Activated naive CD8-positive, alpha-beta T cell (primary cell): ENCODE measurements around the gene AGXT2.
"Not testable (repeated sequence)": the region's sequence is repeated elsewhere in the genome, so short reads cannot be mapped to it uniquely, and the experiment has no call there.

Experiments used
- H3K27ac Mint-ChIP-seq: one replicate; pipeline ENCODE4 v1.8.0; 2021; ENCODE audit warnings: mixed read lengths
- H3K27me3 Mint-ChIP-seq: one replicate; pipeline ENCODE4 v1.8.0; 2021; ENCODE audit warnings: mixed read lengths
- H3K36me3 Mint-ChIP-seq: one replicate; pipeline ENCODE4 v1.8.0; 2021; ENCODE audit warnings: mixed read lengths
- H3K4me1 Mint-ChIP-seq: one replicate; pipeline ENCODE4 v1.8.0; 2021; ENCODE audit warnings: low read depth, mixed read lengths
- H3K4me3 Mint-ChIP-seq: one replicate; pipeline ENCODE4 v1.8.0; 2021; ENCODE audit warnings: mild to moderate bottlenecking, mixed read lengths
- H3K9me3 Mint-ChIP-seq: one replicate; pipeline ENCODE4 v1.8.0; 2021; ENCODE audit warnings: low read depth, mixed read lengths

AGXT2 gene

DNA sequence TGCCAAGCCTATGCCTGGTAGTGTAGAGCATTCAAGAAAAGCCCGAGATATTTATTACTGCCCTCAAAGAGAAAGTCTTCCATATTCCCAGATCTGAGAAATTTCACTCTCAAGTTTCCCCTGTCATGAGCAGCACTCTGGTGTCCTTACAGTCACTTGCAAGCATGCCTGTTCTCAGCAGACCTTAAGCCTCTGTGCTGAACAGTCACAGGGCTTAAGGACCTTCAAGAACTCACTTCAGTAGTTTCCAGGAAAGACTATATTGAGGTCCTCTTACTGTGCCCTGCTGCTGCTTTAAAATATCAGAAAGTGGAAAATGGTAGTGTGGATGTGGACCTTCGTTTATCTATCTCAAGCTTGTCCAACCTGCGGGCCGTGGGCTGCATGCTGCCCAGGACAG, 64.9 kb downstream of the AGXT2 start:
- no peak overlapping the region for H3K27ac Mint-ChIP-seq
- H3K9me3 Mint-ChIP-seq = peaks cover 17% of the 10 kb centered on the region
- peaks cover 15% of the 10 kb centered on the region for H3K27me3 Mint-ChIP-seq
- no peaks in the 10 kb centered on the region for H3K4me1 Mint-ChIP-seq
- no peak overlapping the region for H3K4me3 Mint-ChIP-seq
- H3K36me3 Mint-ChIP-seq = peaks cover 22% of the 10 kb centered on the region

DNA sequence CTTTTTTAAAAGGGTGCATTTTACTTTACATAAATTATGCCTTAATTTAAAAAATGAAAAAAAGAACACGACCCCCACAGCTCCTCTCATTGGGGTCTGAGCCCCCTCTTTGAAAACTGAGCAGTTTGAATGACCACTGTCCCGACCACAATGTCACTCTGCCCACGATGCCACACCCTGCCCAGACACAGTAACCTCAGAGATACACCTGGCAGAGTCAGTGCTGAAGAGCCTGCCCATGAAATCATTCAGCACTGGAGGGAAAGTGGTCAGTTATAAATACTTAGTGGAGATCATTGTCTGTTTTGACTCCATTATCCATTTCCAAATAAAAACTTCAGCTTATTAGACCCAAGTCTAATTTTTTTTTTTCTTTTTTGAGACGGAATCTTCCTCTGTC, 69.1 kb downstream of the AGXT2 start:
- Mint-ChIP-seq H3K9me3 (peaks cover 8% of the 10 kb centered on the region), H3K36me3 (peaks cover 12% of the 10 kb centered on the region), H3K4me3 (no peak overlapping the region), H3K27me3 (peaks cover 5% of the 10 kb centered on the region), H3K27ac (no peak overlapping the region), H3K4me1 (no peaks in the 10 kb centered on the region)

DNA sequence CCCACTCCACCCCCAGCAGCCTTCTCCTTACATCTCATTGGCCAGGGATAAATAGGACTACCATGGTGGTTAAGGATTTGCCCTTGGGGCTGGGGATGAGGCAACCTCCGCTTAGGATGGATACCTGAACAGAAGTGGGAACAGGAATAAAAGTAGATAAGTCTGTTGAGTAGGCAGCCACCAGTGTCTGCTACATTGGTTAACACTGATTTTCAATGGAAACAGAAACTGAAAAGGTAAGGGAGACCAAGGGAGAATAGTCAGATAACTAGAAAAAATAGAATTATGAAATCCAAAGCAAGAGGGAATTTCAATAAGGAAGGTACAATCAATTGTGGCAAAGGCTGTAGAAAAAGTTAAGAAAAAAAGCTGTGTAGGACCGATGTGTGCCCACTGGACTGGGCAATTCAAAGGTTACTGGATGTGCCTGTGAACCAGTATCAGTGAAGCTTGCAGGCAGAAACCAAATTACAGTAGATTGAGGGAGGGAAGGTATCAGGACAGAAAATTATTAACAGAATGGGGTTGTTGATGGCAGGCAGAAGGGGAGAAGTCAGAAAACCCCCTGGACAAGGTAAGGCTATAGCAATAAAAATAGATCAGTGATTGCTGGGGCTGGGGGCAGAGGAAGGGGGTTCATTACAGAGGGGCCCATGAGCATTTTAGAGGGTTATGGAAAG, 69.7 kb downstream of the AGXT2 start:
- H3K9me3 Mint-ChIP-seq = peaks cover 8% of the 10 kb centered on the region
- H3K4me3 Mint-ChIP-seq = no peak overlapping the region
- peaks cover 5% of the 10 kb centered on the region for H3K27me3 Mint-ChIP-seq
- peaks cover 12% of the 10 kb centered on the region for H3K36me3 Mint-ChIP-seq
- H3K27ac Mint-ChIP-seq = no peak overlapping the region
- no peaks in the 10 kb centered on the region for H3K4me1 Mint-ChIP-seq

DNA sequence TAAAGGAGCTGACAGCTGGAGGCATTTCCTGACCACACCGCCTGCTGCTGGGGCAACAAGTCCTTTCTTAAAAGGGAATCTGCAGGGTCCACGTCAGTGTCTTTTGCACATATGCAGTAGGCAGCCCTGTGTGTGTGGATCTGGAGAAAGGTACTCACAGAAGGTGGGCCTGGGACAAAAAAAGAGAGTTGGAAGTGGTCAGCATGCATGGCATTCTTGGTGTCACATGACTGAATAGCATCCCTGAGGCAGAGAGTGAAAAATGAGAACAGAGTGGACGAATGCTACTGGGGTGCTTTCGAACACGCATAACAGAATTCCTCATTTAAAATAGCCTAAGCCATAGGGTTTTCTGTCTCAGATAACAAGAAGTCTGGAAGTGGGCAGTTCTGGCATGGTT, 71.4 kb downstream of the AGXT2 start:
- H3K27ac Mint-ChIP-seq = no peak overlapping the region
- no peaks in the 10 kb centered on the region for H3K9me3 Mint-ChIP-seq
- H3K4me1 Mint-ChIP-seq = no peaks in the 10 kb centered on the region
- peaks cover 5% of the 10 kb centered on the region for H3K27me3 Mint-ChIP-seq
- no peak overlapping the region for H3K4me3 Mint-ChIP-seq
- peaks cover 7% of the 10 kb centered on the region for H3K36me3 Mint-ChIP-seq

DNA sequence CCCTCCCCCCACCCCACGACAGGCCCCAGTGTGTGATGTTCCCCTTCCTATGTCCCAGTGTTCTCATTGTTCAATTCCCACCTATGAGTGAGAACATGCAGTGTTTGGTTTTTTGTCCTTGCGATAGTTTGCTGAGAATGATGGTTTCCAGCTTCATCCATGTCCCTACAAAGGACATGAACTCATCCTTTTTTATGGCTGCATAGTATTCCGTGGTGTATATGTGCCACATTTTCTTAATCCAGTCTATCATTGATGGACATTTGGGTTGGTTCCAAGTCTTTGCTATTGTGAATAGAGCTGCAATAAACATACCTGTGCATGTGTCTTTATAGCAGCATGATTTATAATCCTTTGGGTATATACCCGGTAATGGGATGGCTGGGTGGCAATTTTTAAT, 76.1 kb downstream of the AGXT2 start:
- H3K9me3 Mint-ChIP-seq, H3K27me3 Mint-ChIP-seq, H3K27ac Mint-ChIP-seq, H3K4me1 Mint-ChIP-seq, H3K4me3 Mint-ChIP-seq: not testable (repeated sequence)
- peaks cover 11% of the 10 kb centered on the region for H3K36me3 Mint-ChIP-seq

DNA sequence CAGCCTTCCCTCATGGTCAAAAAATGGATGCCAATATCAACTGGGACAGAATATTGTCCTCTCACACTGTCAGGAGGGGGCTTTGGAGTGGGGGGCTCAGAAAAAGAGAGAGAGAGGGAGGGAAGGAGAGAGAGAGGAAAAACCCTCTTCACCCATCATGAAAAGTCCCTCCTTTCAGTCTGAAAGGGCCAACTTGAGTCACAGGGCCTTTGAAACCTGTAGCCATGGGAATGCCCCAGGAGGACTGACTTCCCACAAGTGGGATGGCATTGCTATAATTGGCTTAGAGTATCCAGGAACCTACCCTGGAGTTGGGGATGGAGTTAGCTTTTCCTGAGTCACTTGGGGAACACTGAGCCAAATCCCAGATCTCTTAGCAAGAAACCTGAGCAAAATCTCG, 77.2 kb downstream of the AGXT2 start:
- Mint-ChIP-seq H3K27me3 (no peaks in the 10 kb centered on the region), H3K36me3 (peaks cover 20% of the 10 kb centered on the region)

DNA sequence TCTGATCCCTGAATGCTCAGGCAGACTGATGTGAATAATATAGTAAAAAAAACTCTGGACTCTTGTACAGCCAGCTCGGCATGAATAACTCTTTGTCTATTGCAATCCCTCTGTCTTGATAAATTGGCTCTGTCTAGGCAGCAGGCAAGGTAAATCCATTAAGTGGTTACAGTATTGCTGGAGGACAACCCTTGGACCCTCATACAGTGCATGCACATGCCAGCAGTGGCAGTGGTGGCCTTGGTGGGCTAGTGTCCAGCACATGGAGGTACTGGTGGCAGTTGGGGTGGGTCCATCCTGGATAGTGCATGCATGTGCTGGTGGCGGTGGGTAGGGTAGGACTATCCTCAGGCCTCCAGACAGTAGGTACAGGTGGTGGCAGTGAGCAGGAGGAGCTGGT, 79.5 kb downstream of the AGXT2 start:
- Mint-ChIP-seq H3K27ac (no peak overlapping the region), H3K4me3 (no peak overlapping the region), H3K9me3 (peaks cover 5% of the 10 kb centered on the region), H3K36me3 (peaks cover 20% of the 10 kb centered on the region), H3K4me1 (no peaks in the 10 kb centered on the region), H3K27me3 (no peaks in the 10 kb centered on the region)

More for the DNA sequence above, 77.2 kb downstream of the AGXT2 start:
- Mint-ChIP-seq H3K4me1 (no peaks in the 10 kb centered on the region), H3K9me3 (peaks cover 3% of the 10 kb centered on the region), H3K4me3 (no peak overlapping the region), H3K27ac (no peak overlapping the region)

DNA sequence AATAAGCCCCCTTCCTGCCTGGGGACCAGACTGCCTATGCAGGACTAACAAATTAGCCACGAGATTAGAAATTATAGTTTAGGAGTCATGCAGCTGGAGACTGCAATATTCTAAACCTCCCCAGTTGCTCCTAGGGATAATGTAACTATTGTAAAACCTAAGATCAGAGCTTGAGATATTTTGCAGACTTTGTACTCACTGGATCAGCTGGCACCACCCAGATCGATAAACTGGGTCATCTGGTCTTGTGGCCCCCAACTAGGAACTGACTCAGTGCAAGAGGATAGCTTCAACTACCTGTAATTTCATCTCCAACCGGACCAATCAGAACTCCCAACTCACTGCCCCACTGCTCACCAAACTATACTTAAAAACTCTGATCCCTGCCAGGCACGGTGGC, 80.2 kb downstream of the AGXT2 start:
- no peak overlapping the region for H3K4me3 Mint-ChIP-seq
- peaks cover 20% of the 10 kb centered on the region for H3K36me3 Mint-ChIP-seq
- peaks cover 5% of the 10 kb centered on the region for H3K9me3 Mint-ChIP-seq
- H3K4me1 Mint-ChIP-seq = no peaks in the 10 kb centered on the region
- no peak overlapping the region for H3K27ac Mint-ChIP-seq
- no peaks in the 10 kb centered on the region for H3K27me3 Mint-ChIP-seq

DNA sequence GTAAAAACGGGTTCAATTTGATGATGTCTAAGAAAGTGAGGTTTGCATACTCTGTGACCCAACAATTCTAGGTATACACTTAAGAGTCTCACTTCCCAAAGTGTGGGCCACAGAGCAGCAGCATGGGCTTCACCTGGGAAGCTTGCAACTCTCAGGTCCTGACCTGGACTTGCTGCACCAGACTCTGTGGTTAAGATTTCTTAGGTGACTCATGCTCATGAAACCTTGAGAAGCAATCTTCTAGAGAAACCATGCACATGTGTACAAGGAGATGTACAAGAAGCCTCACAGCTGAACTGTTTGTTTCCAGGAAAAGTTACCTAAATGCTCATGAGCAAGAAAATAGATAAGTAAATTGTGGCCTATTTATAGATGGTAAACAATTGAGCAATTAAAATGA, 88.4 kb downstream of the AGXT2 start:
- Mint-ChIP-seq H3K36me3 (peaks cover 2% of the 10 kb centered on the region), H3K4me1 (peaks cover 13% of the 10 kb centered on the region), H3K4me3 (no peak overlapping the region), H3K27ac (peak overlapping the region; percentile 51), H3K9me3 (no peaks in the 10 kb centered on the region), H3K27me3 (no peaks in the 10 kb centered on the region)

DNA sequence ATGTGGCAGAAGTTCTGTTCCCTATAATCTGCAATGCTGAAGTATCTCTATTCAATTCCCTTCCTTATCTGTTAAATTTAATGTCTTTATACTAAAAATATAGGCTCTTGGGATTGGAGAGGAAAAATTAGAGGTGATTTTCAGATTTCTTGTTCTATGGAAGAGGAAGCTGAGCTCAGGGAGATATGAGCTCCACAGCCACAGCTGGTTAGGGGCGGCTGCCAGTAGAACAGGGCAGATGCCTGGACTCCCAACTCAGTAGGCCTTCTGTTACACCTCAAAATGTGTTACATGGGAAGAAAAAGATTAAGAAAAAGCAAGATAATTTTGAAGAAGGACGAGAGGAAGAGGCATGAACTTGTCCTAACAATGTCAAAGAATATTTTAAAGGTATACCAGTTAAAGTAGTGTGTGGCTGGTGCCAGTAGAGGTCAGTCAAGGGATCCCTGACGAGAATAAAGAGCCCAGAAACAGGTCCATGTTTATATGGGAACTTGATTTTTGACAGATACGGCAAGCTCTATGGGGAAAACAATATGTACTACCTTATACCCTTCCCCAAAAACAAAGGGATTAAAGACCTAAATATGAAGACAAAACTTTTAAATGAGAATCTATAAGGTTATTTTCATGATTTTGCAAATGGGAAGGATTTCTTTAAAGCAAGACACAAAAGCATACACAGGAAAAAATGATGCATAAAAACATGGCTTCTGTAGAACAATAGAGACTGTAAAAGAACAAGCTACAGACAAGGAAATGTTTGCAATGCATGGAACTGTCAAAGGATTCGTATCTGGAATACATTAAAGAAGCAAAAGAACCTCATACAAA, 89.7 kb downstream of the AGXT2 start:
- no peaks in the 10 kb centered on the region for H3K27me3 Mint-ChIP-seq
- H3K4me1 Mint-ChIP-seq = peaks cover 13% of the 10 kb centered on the region
- peaks cover 4% of the 10 kb centered on the region for H3K36me3 Mint-ChIP-seq
- H3K4me3 Mint-ChIP-seq = no peak overlapping the region
- H3K9me3 Mint-ChIP-seq = no peaks in the 10 kb centered on the region
- H3K27ac Mint-ChIP-seq = no peak overlapping the region

DNA sequence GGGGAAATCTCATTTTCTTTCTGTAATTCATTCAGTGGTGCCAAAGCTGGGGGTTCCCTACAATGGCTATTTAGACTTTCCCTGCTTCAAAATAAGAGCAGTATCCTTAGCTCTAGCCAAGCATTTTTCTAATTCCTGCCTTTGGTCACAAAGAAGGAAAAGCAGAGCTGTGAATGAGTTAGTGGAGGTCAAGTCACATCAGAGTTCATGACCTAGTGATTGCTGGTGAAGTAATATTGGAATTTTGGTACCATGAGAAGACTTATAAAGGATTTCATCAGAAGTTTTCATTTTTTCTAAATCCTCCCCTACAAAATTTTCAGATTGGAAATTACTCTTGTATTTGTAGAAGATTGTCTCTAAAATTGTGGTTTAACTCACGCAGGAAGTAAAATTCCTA, 90.4 kb downstream of the AGXT2 start:
- Mint-ChIP-seq H3K4me3 (no peak overlapping the region), H3K9me3 (no peaks in the 10 kb centered on the region), H3K27me3 (no peaks in the 10 kb centered on the region), H3K4me1 (peaks cover 13% of the 10 kb centered on the region), H3K36me3 (peaks cover 5% of the 10 kb centered on the region), H3K27ac (no peak overlapping the region)
